Measurements from ENCODE around the gene LAMTOR3. TPM values are rescaled to one million over a fixed set of nuclear protein-coding genes. Genes with fewer than 3 reads are reported as not detected.
A peak's percentile ranks its signal among the peaks of the same experiment; 100 is the strongest.

LAMTOR3 gene
- total RNA-seq, 4 donors from 2014 or later: 34.4 to 49.5 (median 39.3) TPM

GRCh38 chr4:99885063-99885664, 9.1 kb downstream of the LAMTOR3 start:
- DNase-seq (ENCODE audit: low spot score in 2 of 2): no peak
- Histone ChIP-seq H3K36me3 (peaks cover 47% of the 10 kb centered on the region), H3K9me3 (no peaks in the 10 kb centered on the region), H3K27ac (no peak overlapping the region), H3K4me3 (no peak overlapping the region), H3K27me3 (no peaks in the 10 kb centered on the region), H3K4me1 (no peaks in the 10 kb centered on the region)
- TF ChIP-seq CTCF (IDR thresholded peaks at IDR 0.05) (peak in 1 of 2 donors; percentile 6), POLR2A (IDR thresholded peaks at IDR 0.05) (no peak), EP300 (IDR thresholded peaks at IDR 0.05) (no peak), POLR2AphosphoS5 (IDR thresholded peaks at IDR 0.05) (no peak)
- WGBS: 73% methylated on average over 2 of the region's 2 CpGs

- Histone ChIP-seq H3K4me1 (no peaks in the 10 kb centered on the region), H3K36me3 (peaks cover 58% of the 10 kb centered on the region), H3K27me3 (no peaks in the 10 kb centered on the region), H3K27ac (no peak overlapping the region), H3K9me3 (no peaks in the 10 kb centered on the region), H3K4me3 (no peak overlapping the region)
- 84% methylated on average over 3 of the region's 3 CpGs for WGBS
- no peak for TF ChIP-seq CTCF (IDR thresholded peaks at IDR 0.05)
- no peak for TF ChIP-seq POLR2AphosphoS5 (IDR thresholded peaks at IDR 0.05)
- TF ChIP-seq POLR2A (IDR thresholded peaks at IDR 0.05): no peak
- TF ChIP-seq EP300 (IDR thresholded peaks at IDR 0.05): no peak
- DNase-seq (ENCODE audit: low spot score in 2 of 2): no peak
Observed at GRCh38 chr4:99879458-99879857, 14.8 kb downstream of the LAMTOR3 start.

- H3K4me1 ChIP-seq: no peaks in the 10 kb centered on the region
- no peaks in the 10 kb centered on the region for H3K27me3 ChIP-seq
- no peak overlapping the region for H3K4me3 ChIP-seq
- TF ChIP-seq EP300 (IDR thresholded peaks at IDR 0.05) (no peak), POLR2A (IDR thresholded peaks at IDR 0.05) (no peak), POLR2AphosphoS5 (IDR thresholded peaks at IDR 0.05) (no peak), CTCF (IDR thresholded peaks at IDR 0.05) (no peak)
- peaks cover 52% of the 10 kb centered on the region for H3K36me3 ChIP-seq
- no peaks in the 10 kb centered on the region for H3K9me3 ChIP-seq
- H3K27ac ChIP-seq: no peak overlapping the region
- DNase-seq (ENCODE audit: low spot score in 2 of 2): no peak
Observed at GRCh38 chr4:99878604-99879003, 15.6 kb downstream of the LAMTOR3 start.

GRCh38 chr4:99876946-99877345, 17.3 kb downstream of the LAMTOR3 start:
- WGBS: 91% methylated on average over 3 of the region's 3 CpGs
- TF ChIP-seq EP300 (IDR thresholded peaks at IDR 0.05): no peak
- TF ChIP-seq POLR2AphosphoS5 (IDR thresholded peaks at IDR 0.05): no peak
- Histone ChIP-seq H3K36me3 (peaks cover 42% of the 10 kb centered on the region), H3K27me3 (no peaks in the 10 kb centered on the region), H3K4me1 (no peaks in the 10 kb centered on the region), H3K4me3 (no peak overlapping the region), H3K27ac (no peak overlapping the region), H3K9me3 (no peaks in the 10 kb centered on the region)
- no peak for DNase-seq (ENCODE audit: low spot score in 2 of 2)

- Histone ChIP-seq H3K27ac (no peak overlapping the region), H3K4me1 (no peaks in the 10 kb centered on the region), H3K27me3 (no peaks in the 10 kb centered on the region), H3K36me3 (peaks cover 23% of the 10 kb centered on the region), H3K9me3 (no peaks in the 10 kb centered on the region), H3K4me3 (no peak overlapping the region)
- TF ChIP-seq POLR2A (IDR thresholded peaks at IDR 0.05) (no peak), EP300 (IDR thresholded peaks at IDR 0.05) (no peak), POLR2AphosphoS5 (IDR thresholded peaks at IDR 0.05) (no peak), CTCF (IDR thresholded peaks at IDR 0.05) (no peak)
- DNase-seq (ENCODE audit: low spot score in 2 of 2): no peak
Observed at GRCh38 chr4:99875071-99875470, 19.2 kb downstream of the LAMTOR3 start.

- Histone ChIP-seq H3K27ac (no peak overlapping the region), H3K27me3 (no peaks in the 10 kb centered on the region), H3K36me3 (peaks cover 3% of the 10 kb centered on the region), H3K4me3 (no peak overlapping the region), H3K9me3 (no peaks in the 10 kb centered on the region), H3K4me1 (no peaks in the 10 kb centered on the region)
- DNase-seq (ENCODE audit: low spot score in 2 of 2): no peak
- TF ChIP-seq EP300 (IDR thresholded peaks at IDR 0.05): no peak
- TF ChIP-seq POLR2A (IDR thresholded peaks at IDR 0.05): no peak
- TF ChIP-seq POLR2AphosphoS5 (IDR thresholded peaks at IDR 0.05): no peak
Observed at GRCh38 chr4:99872570-99872969, 21.7 kb downstream of the LAMTOR3 start.
